ENCODE results near the gene FOXP1.

DNA sequence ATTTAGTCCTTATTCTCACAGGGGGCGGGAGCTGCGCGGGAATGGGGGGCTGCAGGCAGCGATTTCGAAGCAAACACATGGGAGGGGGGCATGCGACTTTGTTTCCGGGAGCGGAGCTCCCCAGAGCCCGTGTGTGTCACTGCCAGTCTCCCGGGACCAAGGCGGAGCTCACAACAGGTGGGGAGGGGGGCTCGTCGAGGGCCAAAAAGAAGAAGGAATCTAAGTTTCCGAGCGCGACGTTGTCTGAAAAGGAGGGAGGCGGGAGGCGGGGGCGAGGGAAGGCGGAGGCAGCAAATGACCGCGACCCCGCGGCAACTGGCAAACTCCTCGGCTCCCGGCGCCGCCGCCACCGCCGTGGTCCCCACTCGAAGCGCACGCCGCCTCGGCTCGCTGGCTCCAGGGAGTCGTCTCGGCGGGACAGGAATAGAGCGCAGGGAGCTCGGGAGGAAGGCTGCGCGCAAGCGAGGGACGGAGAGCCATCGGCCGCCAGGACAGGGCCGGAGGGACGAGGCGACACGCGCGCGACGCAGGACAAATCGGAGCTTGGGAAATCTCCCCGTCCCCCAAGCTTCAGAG is 1.4 kb downstream of the FOXP1 start:
- TF ChIP-seq POLR2AphosphoS5 (IDR thresholded peaks at IDR 0.05; ENCODE audit: low read depth, low read length) = no peak
- TF ChIP-seq POLR2A (IDR thresholded peaks at IDR 0.05; ENCODE audit: low read depth, low read length) = no peak
- TF ChIP-seq SPI1 (IDR thresholded peaks at IDR 0.05; ENCODE audit: low read depth, low read length) = no peak
- TF ChIP-seq TAF1 (IDR thresholded peaks at IDR 0.05; ENCODE audit: low read depth, low read length) = no peak
